ENCODE data around the gene LETM1. TPM values are rescaled to one million over a fixed set of nuclear protein-coding genes. Genes with fewer than 3 reads are reported as not detected.

Gene LETM1
- total and polyA plus RNA-seq, 4 donors: 21.7 to 47.1 (median 26.8) TPM

- peaks cover 8 to 47% (median 23%) of the 10 kb centered on the region in 4 donors for H3K36me3 ChIP-seq (ENCODE audit: control insufficient read depth in 4 of 4, insufficient read depth in 4 of 4, low read length in 4 of 4)
- ATAC-seq (ENCODE audit: insufficient read depth, low FRiP score) (no peak), DNase-seq (no peak)
- H3K27me3 ChIP-seq (ENCODE audit: control insufficient read depth in 3 of 3, insufficient read depth in 3 of 3, low read length in 2 of 3): no peaks in the 10 kb centered on the region
- H3K9ac ChIP-seq (ENCODE audit: insufficient read depth in 1 of 2, low read length in 2 of 2): no peak overlapping the region
- H3K4me3 ChIP-seq: no peak overlapping the region
- H3K27ac ChIP-seq (ENCODE audit: low read depth in 1 of 2, low read length in 1 of 2): no peak overlapping the region
- no peaks in the 10 kb centered on the region for H3K4me1 ChIP-seq (ENCODE audit: control insufficient read depth in 5 of 5, insufficient read depth in 5 of 5, low read length in 5 of 5)
- TF ChIP-seq CTCF (IDR thresholded peaks at IDR 0.05; ENCODE audit: control extremely low read depth, extremely low read depth): no peak
- peaks cover 0 to 3% (median 0%) of the 10 kb centered on the region in 4 donors for H3K9me3 ChIP-seq (ENCODE audit: control insufficient read depth in 4 of 4, insufficient read depth in 3 of 4, low read length in 3 of 4)
- WGBS, 2 donors: 80 to 88% methylated on average over 31 of the region's 31 CpGs
These were observed 14.6 kb downstream of the LETM1 start for GRCh38 chr4:1841201-1841886.

- no peaks in the 10 kb centered on the region for H3K4me1 ChIP-seq (ENCODE audit: control insufficient read depth in 5 of 5, insufficient read depth in 5 of 5, low read length in 5 of 5)
- ATAC-seq (ENCODE audit: insufficient read depth, low FRiP score) (no peak), DNase-seq (no peak)
- peaks cover 13 to 56% (median 33%) of the 10 kb centered on the region in 4 donors for H3K36me3 ChIP-seq (ENCODE audit: control insufficient read depth in 4 of 4, insufficient read depth in 4 of 4, low read length in 4 of 4)
- H3K27ac ChIP-seq (ENCODE audit: low read depth in 1 of 2, low read length in 1 of 2): no peak overlapping the region
- no peak for TF ChIP-seq CTCF (IDR thresholded peaks at IDR 0.05; ENCODE audit: control extremely low read depth, extremely low read depth)
- H3K27me3 ChIP-seq (ENCODE audit: control insufficient read depth in 3 of 3, insufficient read depth in 3 of 3, low read length in 2 of 3): no peaks in the 10 kb centered on the region
- H3K9ac ChIP-seq (ENCODE audit: insufficient read depth in 1 of 2, low read length in 2 of 2): no peak overlapping the region
- peaks cover 0 to 5% (median 0%) of the 10 kb centered on the region in 4 donors for H3K9me3 ChIP-seq (ENCODE audit: control insufficient read depth in 4 of 4, insufficient read depth in 3 of 4, low read length in 3 of 4)
- no peak overlapping the region for H3K4me3 ChIP-seq
- 82 to 88% methylated on average over 7 of the region's 7 CpGs for WGBS, 2 donors
These were observed 16.7 kb downstream of the LETM1 start for GRCh38 chr4:1839282-1839681.

GRCh38 chr4:1837069-1837468 lies 18.9 kb downstream of the LETM1 start:
- no peaks in the 10 kb centered on the region for H3K27me3 ChIP-seq (ENCODE audit: control insufficient read depth in 3 of 3, insufficient read depth in 3 of 3, low read length in 2 of 3)
- no peak overlapping the region for H3K27ac ChIP-seq (ENCODE audit: low read depth in 1 of 2, low read length in 1 of 2)
- no peak for TF ChIP-seq CTCF (IDR thresholded peaks at IDR 0.05; ENCODE audit: control extremely low read depth, extremely low read depth)
- H3K9me3 ChIP-seq (ENCODE audit: control insufficient read depth in 4 of 4, insufficient read depth in 3 of 4, low read length in 3 of 4): peaks cover 0 to 2% (median 0%) of the 10 kb centered on the region in 4 donors
- no peak overlapping the region for H3K4me3 ChIP-seq
- no peak for DNase-seq
- ATAC-seq (ENCODE audit: insufficient read depth, low FRiP score): no peak
- H3K36me3 ChIP-seq (ENCODE audit: control insufficient read depth in 4 of 4, insufficient read depth in 4 of 4, low read length in 4 of 4): peaks cover 17 to 67% (median 30%) of the 10 kb centered on the region in 4 donors
- 97% methylated on average over 10 of the region's 10 CpGs for WGBS, 2 donors
- H3K4me1 ChIP-seq (ENCODE audit: control insufficient read depth in 5 of 5, insufficient read depth in 5 of 5, low read length in 5 of 5): no peaks in the 10 kb centered on the region
- no peak overlapping the region for H3K9ac ChIP-seq (ENCODE audit: insufficient read depth in 1 of 2, low read length in 2 of 2)

Data from lung (tissue), 12 donors.